Lower leg skin (tissue), 3 donors: ENCODE measurements around the gene TXNRD3.

Experiments used
- CTCF ChIP-seq, 3 donors: fragments of 450-650 bp; IDR thresholded peaks; one replicate each; pipeline ENCODE4 v1.5.1; 2016; ENCODE audit warnings: antibody characterized with exemption in 3 of 3, mild to moderate bottlenecking in 3 of 3, moderate library complexity in 2 of 3
- POLR2A ChIP-seq, 2 donors: fragments of 450-650 bp; IDR thresholded peaks; one replicate each; pipeline ENCODE4 v1.6.1; 2016 to 2017; ENCODE audit warnings: antibody characterized with exemption in 2 of 2, mild to moderate bottlenecking in 1 of 2, moderate library complexity in 1 of 2

DNA sequence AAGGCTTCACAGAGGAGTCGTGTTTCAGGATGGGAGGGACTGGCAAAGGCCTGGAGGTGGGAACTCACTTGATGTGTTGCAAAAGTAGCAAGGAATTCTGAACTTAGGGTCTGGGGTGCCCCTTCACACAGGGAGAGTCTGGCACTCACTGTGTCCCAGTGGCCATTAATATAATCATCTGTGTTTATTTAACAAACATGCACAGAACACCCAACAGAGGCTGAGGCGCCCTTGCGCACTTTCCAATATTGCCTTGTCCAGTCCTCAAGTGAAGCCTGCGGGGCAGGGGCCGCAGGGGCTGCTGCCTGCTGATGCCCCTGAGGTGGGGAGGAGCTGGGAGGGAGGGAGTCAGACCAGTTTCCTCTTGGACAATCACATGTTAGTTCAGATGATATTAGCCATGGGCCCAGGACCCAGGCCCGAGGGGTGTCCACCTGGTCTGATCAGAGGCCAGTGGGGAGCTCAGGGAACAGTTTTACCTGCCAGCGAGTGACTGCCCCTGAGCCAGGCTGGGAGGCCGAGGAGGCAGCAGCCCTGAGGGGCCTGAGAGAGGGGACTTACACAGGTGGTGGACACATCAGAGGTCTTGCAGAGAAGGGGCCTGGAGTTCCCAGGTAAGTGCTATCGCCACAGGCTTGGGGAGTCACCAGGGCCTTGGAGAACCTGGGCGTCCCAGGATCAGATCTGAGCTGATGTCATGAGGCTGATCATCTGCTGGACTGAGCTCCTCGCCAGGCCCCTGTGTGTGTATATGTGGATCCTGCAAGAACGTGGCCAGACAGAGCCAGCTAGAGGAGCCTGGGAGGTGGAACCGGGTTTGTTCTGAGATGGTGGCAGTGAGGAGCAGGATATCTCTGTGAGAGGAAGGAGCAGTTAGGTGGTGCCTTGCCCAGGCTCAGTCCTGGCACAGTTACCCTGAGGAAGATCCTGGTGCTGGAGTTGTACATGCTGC is 13.8 kb upstream of the TXNRD3 start:
- TF ChIP-seq POLR2A (IDR thresholded peaks at IDR 0.05) (no peak), CTCF (IDR thresholded peaks at IDR 0.05) (no peak)
